H9 (cell line): Measurements from ENCODE around the gene CTXN3. TPM values are rescaled to one million over a fixed set of nuclear protein-coding genes. Genes with fewer than 3 reads are reported as not detected.

ENCODE experiments used
- DNase-seq: peaks from one replicate; pipeline ENCODE4 v3.0.0-alpha.2; 2017
- H2AFZ ChIP-seq: one replicate; pipeline ENCODE4 v1.6.1; 2013; ENCODE audit warnings: mild to moderate bottlenecking, low read length, control low read depth, moderate library complexity
- H2AK5ac ChIP-seq: 2 replicates; pipeline ENCODE4 v1.6.1; 2013; ENCODE audit warnings: low read length, control low read depth, mixed read lengths; ENCODE audit not compliant: insufficient read length
- H2BK120ac ChIP-seq: one replicate; pipeline ENCODE4 v1.6.1; 2013; ENCODE audit warnings: low read depth, mild to moderate bottlenecking, low read length, control low read depth, inconsistent platforms; ENCODE audit not compliant: poor library complexity, severe bottlenecking
- H2BK12ac ChIP-seq: 2 replicates; pipeline ENCODE4 v1.6.1; 2013; ENCODE audit warnings: low read length, control low read depth, mixed read lengths, low read depth; ENCODE audit not compliant: insufficient read length
- H2BK15ac ChIP-seq: 2 replicates; pipeline ENCODE4 v1.6.1; 2013; ENCODE audit warnings: low read depth, low read length, control low read depth
- H2BK20ac ChIP-seq: one replicate; pipeline ENCODE4 v1.6.1; 2013; ENCODE audit warnings: low read depth, mild to moderate bottlenecking, low read length, control low read depth, inconsistent platforms; ENCODE audit not compliant: poor library complexity, severe bottlenecking
- H2BK5ac ChIP-seq: 2 replicates; pipeline ENCODE4 v1.6.1; 2013; ENCODE audit warnings: low read length, control low read depth, mixed read lengths; ENCODE audit not compliant: insufficient read length
- H3K14ac ChIP-seq: 2 replicates; pipeline ENCODE4 v1.6.1; 2013; ENCODE audit warnings: low read length, control low read depth; ENCODE audit not compliant: insufficient read depth
- H3K18ac ChIP-seq: 2 replicates; pipeline ENCODE4 v1.6.1; 2013; ENCODE audit warnings: low read depth, mild to moderate bottlenecking, mixed read lengths, low read length, control low read depth; ENCODE audit not compliant: insufficient read length
- H3K23ac ChIP-seq: 2 replicates; pipeline ENCODE4 v1.6.1; 2013; ENCODE audit warnings: low read length, control low read depth, mixed read lengths, low read depth; ENCODE audit not compliant: insufficient read length
- H3K23me2 ChIP-seq: 2 replicates; pipeline ENCODE4 v1.6.1; 2013; ENCODE audit warnings: low read depth, mild to moderate bottlenecking, mixed read lengths, low read length, control low read depth; ENCODE audit not compliant: insufficient read length, poor library complexity, severe bottlenecking
- H3K27ac ChIP-seq: 2 replicates; pipeline ENCODE4 v1.5.1; 2013; ENCODE audit warnings: low read length, control low read depth, mixed read lengths, low read depth; ENCODE audit not compliant: insufficient read length
- H3K27me3 ChIP-seq: 2 replicates; pipeline ENCODE4 v1.6.1; 2013; ENCODE audit warnings: low read length, control low read depth, inconsistent platforms; ENCODE audit not compliant: insufficient read depth
- H3K4ac ChIP-seq: 2 replicates; pipeline ENCODE4 v1.6.1; 2013; ENCODE audit warnings: low read depth, mild to moderate bottlenecking, control low read depth, inconsistent platforms, low read length, moderate library complexity
- H3K4me1 ChIP-seq: 2 replicates; pipeline ENCODE4 v1.6.1; 2013; ENCODE audit warnings: low read length, control low read depth, inconsistent platforms; ENCODE audit not compliant: insufficient read depth
- H3K4me2 ChIP-seq: 2 replicates; pipeline ENCODE4 v1.6.1; 2013; ENCODE audit warnings: low read length, control low read depth, mixed read lengths; ENCODE audit not compliant: insufficient read length, insufficient read depth
- H3K56ac ChIP-seq: 2 replicates; pipeline ENCODE4 v1.6.1; 2013; ENCODE audit warnings: low read depth, mild to moderate bottlenecking, mixed read lengths, low read length, control low read depth; ENCODE audit not compliant: insufficient read length
- H3K79me1 ChIP-seq: 2 replicates; pipeline ENCODE4 v1.6.1; 2013; ENCODE audit warnings: low read depth, mild to moderate bottlenecking, moderate library complexity, low read length, control low read depth, inconsistent platforms; ENCODE audit not compliant: insufficient read depth, poor library complexity, severe bottlenecking
- H3K79me2 ChIP-seq: 2 replicates; pipeline ENCODE4 v1.6.1; 2013; ENCODE audit warnings: low read length, control low read depth, inconsistent platforms; ENCODE audit not compliant: insufficient read depth
- H3K9ac ChIP-seq: 2 replicates; pipeline ENCODE4 v1.6.1; 2013; ENCODE audit warnings: low read length, control low read depth, mixed read lengths; ENCODE audit not compliant: insufficient read length; ENCODE audit errors: extremely low read depth
- H3K9me3 ChIP-seq: one replicate; pipeline ENCODE4 v1.6.1; 2013; ENCODE audit warnings: low read depth, low read length, inconsistent platforms; ENCODE audit not compliant: control insufficient read depth
- H3T11ph ChIP-seq: one replicate; pipeline ENCODE4 v1.6.1; 2013; ENCODE audit warnings: mild to moderate bottlenecking, low read length, control low read depth, inconsistent platforms
- H4K20me1 ChIP-seq: one replicate; pipeline ENCODE4 v1.6.1; 2013; ENCODE audit not compliant: control insufficient read depth, insufficient read length, insufficient read depth
- H4K5ac ChIP-seq: 2 replicates; pipeline ENCODE4 v1.6.1; 2013; ENCODE audit warnings: low read depth, mild to moderate bottlenecking, mixed read lengths, low read length, control low read depth; ENCODE audit not compliant: insufficient read length
- H4K8ac ChIP-seq: replicated peaks from 2 replicates; pipeline ENCODE4 v1.6.1; 2013; ENCODE audit warnings: low read length, control low read depth, mixed read lengths, low read depth; ENCODE audit not compliant: insufficient read length
- H4K91ac ChIP-seq: 2 replicates; pipeline ENCODE4 v1.6.1; 2013; ENCODE audit warnings: low read depth, mild to moderate bottlenecking, moderate library complexity, mixed read lengths, low read length, control low read depth; ENCODE audit not compliant: insufficient read length
- H3K27ac Mint-ChIP-seq, 3 experiments: 2 replicates in 2 of 3; 3 replicates in 1 of 3; pipeline ENCODE4 v1.8.0; 2020 to 2021; ENCODE audit warnings: mixed read lengths in 3 of 3, mild to moderate bottlenecking in 1 of 3, moderate library complexity in 1 of 3
- H3K27me3 Mint-ChIP-seq: 2 replicates; pipeline ENCODE4 v1.8.0; 2021; ENCODE audit warnings: low read depth, mild to moderate bottlenecking, moderate library complexity, mixed read lengths
- H3K36me3 Mint-ChIP-seq, 3 experiments: 2 replicates in 2 of 3; 3 replicates in 1 of 3; pipeline ENCODE4 v1.8.0; 2020 to 2021; ENCODE audit warnings: low read depth in 3 of 3, mixed read lengths in 3 of 3; ENCODE audit not compliant: insufficient read depth in 1 of 3
- H3K4me1 Mint-ChIP-seq, 2 experiments: 2 replicates each; pipeline ENCODE4 v1.8.0; 2020; ENCODE audit warnings: mixed read lengths in 2 of 2
- H3K4me3 Mint-ChIP-seq, 2 experiments: 2 replicates in 1 of 2; 3 replicates in 1 of 2; pipeline ENCODE4 v1.8.0; 2020 to 2021; ENCODE audit warnings: mild to moderate bottlenecking in 2 of 2, mixed read lengths in 2 of 2, moderate library complexity in 1 of 2
- H3K9me3 Mint-ChIP-seq, 2 experiments: 2 replicates in 1 of 2; 3 replicates in 1 of 2; pipeline ENCODE4 v1.8.0; 2020; ENCODE audit warnings: mild to moderate bottlenecking in 2 of 2, mixed read lengths in 2 of 2, moderate library complexity in 1 of 2
- WGBS: extraction: QIAGEN DNeasy Blood & Tissue Kit; methylation state at CpG from one replicate; pipeline ENCODE4 v1.1.7; 2013; ENCODE audit warnings: missing lambda C conversion rate, low lambda C conversion rate, mixed read lengths; ENCODE audit not compliant: insufficient read length; ENCODE audit errors: extremely low coverage; 5-methylcytosine and 5-hydroxymethylcytosine counted together
- total RNA-seq: library from RNA; stranded (reverse); gene quantifications from 2 replicates; pipeline ENCODE4 v1.2.1, GENCODE V29; 2021
- TF ChIP-seq, protein P1 (sequence below): fragments of 200-600 bp; sonication (generic); conservative IDR thresholded peaks from 3 replicates; pipeline ENCODE4 v1.8.0; 2021; ENCODE audit warnings: antibody characterized with exemption, mild to moderate bottlenecking

CTXN3 gene
- total RNA-seq, 1 experiment from 2014 or later, result not detected

DNA sequence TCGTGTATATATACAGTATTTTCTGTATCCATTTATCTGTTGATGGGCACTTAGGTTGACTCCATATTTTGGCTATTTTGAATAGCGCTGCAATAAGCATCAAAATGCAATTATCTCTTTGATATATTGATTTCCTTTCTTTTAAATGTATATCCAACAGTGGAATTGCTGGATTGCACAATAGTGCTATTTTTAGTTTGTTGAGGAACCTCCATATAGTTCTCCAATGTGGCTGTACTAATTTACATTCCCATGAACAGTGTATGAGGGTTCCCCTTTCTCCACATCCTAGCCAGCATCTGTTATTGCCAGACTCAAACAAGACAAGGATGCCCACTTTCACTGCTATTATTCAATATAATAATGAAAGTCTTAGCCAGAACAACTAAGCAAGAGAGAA lies 9.1 kb upstream of the CTXN3 start:
- no peaks in the 10 kb centered on the region for H3K79me2 ChIP-seq

More for the DNA sequence above, 9.1 kb upstream of the CTXN3 start:
- Histone ChIP-seq H3K23me2 (no peaks in the 10 kb centered on the region), H3K23ac (no peak overlapping the region), H3K9me3 (no peaks in the 10 kb centered on the region), H3K79me1 (no peaks in the 10 kb centered on the region), H3K4ac (no peak overlapping the region), H4K5ac (no peak overlapping the region), H3K27ac (no peak overlapping the region), H2AFZ (no peak overlapping the region), H2BK15ac (no peak overlapping the region), H3K14ac (no peak overlapping the region), H4K91ac (no peak overlapping the region), H3K27me3 (no peaks in the 10 kb centered on the region), H2BK120ac (no peak overlapping the region), H2BK12ac (no peak overlapping the region), H3K4me2 (no peak overlapping the region), H4K8ac (no peak overlapping the region), H4K20me1 (no peaks in the 10 kb centered on the region), H2BK20ac (no peak overlapping the region), H3K9ac (no peak overlapping the region), H2AK5ac (no peak overlapping the region), H3K4me1 (no peaks in the 10 kb centered on the region), H3K18ac (no peak overlapping the region), H3T11ph (no peak overlapping the region), H3K56ac (no peak overlapping the region), H2BK5ac (no peak overlapping the region)
- H3K4me1 Mint-ChIP-seq, result no peaks in the 10 kb centered on the region
- no peaks in the 10 kb centered on the region for H3K27me3 Mint-ChIP-seq
- no peak for DNase-seq
- H3K4me3 Mint-ChIP-seq, result no peak overlapping the region
- H3K9me3 Mint-ChIP-seq, result no peaks in the 10 kb centered on the region
- H3K36me3 Mint-ChIP-seq, result no peaks in the 10 kb centered on the region
- WGBS, result no CpG with 5 or more reads among the region's 2 CpGs
- TF ChIP-seq, protein P1, sequence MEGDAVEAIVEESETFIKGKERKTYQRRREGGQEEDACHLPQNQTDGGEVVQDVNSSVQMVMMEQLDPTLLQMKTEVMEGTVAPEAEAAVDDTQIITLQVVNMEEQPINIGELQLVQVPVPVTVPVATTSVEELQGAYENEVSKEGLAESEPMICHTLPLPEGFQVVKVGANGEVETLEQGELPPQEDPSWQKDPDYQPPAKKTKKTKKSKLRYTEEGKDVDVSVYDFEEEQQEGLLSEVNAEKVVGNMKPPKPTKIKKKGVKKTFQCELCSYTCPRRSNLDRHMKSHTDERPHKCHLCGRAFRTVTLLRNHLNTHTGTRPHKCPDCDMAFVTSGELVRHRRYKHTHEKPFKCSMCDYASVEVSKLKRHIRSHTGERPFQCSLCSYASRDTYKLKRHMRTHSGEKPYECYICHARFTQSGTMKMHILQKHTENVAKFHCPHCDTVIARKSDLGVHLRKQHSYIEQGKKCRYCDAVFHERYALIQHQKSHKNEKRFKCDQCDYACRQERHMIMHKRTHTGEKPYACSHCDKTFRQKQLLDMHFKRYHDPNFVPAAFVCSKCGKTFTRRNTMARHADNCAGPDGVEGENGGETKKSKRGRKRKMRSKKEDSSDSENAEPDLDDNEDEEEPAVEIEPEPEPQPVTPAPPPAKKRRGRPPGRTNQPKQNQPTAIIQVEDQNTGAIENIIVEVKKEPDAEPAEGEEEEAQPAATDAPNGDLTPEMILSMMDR, result no peak
- H3K27ac Mint-ChIP-seq, result no peak overlapping the region
